Right lobe of liver (tissue), 6 donors: ENCODE data around the gene DNMT3A. TPM values are rescaled to one million over a fixed set of nuclear protein-coding genes. Genes with fewer than 3 reads are reported as not detected.
"Not testable (repeated sequence)": the region's sequence is repeated elsewhere in the genome, so short reads cannot be mapped to it uniquely, and the experiment has no call there.

Experiments
- ATAC-seq, 4 donors: fragments of 200-7000 bp; cut with Tn5 transposase; one replicate each; pipeline ENCODE4 v1.9.1; 2020; ENCODE audit warnings: mild to moderate bottlenecking in 4 of 4, moderate library complexity in 4 of 4
- DNase-seq, 3 donors: peaks; one replicate each; pipeline ENCODE4 v3.0.0-alpha.2; 2020
- H3K27ac ChIP-seq, 3 donors: fragments of 200-600 bp; one replicate each; pipeline ENCODE4 v1.8.0; 2022
- H3K27me3 ChIP-seq, 2 donors: fragments of 200-600 bp; one replicate each; pipeline ENCODE4 v1.8.0; 2022
- H3K36me3 ChIP-seq, 4 donors: fragments of 200-600 bp; sonication (generic) in 1 of 4; one replicate each; pipeline versions ENCODE4 v1.5.1 to v1.8.0; 2017 to 2022; ENCODE audit warnings: control low read depth in 1 of 4
- H3K4me1 ChIP-seq, 4 donors: fragments of 200-600 bp; sonication (generic) in 1 of 4; one replicate each; pipeline versions ENCODE4 v1.5.1 to v1.8.0; 2017 to 2022; ENCODE audit warnings: control low read depth in 1 of 4
- H3K4me3 ChIP-seq, 3 donors: fragments of 200-600 bp; one replicate each; pipeline ENCODE4 v1.8.0; 2022
- H3K9me3 ChIP-seq, 4 donors: fragments of 200-600 bp; sonication (generic) in 1 of 4; one replicate each; pipeline versions ENCODE4 v1.5.1 to v1.8.0; 2017 to 2022; ENCODE audit warnings: control low read depth in 1 of 4
- CTCF ChIP-seq, 4 donors: fragments of 200-600 bp in 3 of 4; fragments of 450-650 bp in 1 of 4; IDR thresholded peaks; one replicate each; pipeline versions ENCODE4 v1.5.1 to v1.8.0; 2016 to 2022; ENCODE audit warnings: antibody characterized with exemption in 4 of 4, mild to moderate bottlenecking in 2 of 4
- POLR2A ChIP-seq: fragments of 450-650 bp; IDR thresholded peaks from one replicate; pipeline ENCODE4 v1.6.1; 2017; ENCODE audit warnings: antibody characterized with exemption, mild to moderate bottlenecking
- WGBS: methylation state at CpG from one replicate; pipeline ENCODE4 v1.1.6; 2018; ENCODE audit warnings: low coverage, low lambda C conversion rate; ENCODE audit not compliant: insufficient coverage; ENCODE audit errors: missing lambda C conversion rate; 5-methylcytosine and 5-hydroxymethylcytosine counted together
- intact Hi-C, 2 donors: fragments of 100-400 bp; cut with DNase I; formaldehyde crosslinking; loops; one replicate each; pipeline versions ENCODE4 v1.11.2 to v1.14.1; 2022
- total RNA-seq, 6 experiments: library from RNA; depleted of rRNA in 2 of 6; stranded (reverse); fragments of >200 nt in 2 of 6; fragmentation: NEBNext Ultra II Directional in 3 of 6; extraction: Animal tissue kit (Norgen Biotek cat#: 25700) in 3 of 6; gene quantifications; one replicate each; pipeline versions ENCODE4 v1.1.0 to v1.2.4, GENCODE V29; 2016 to 2023
- donor health status: DM: no; HTN: yes; CAD: no.
- donor health status: DM: no; HTN: no; CAD: no.
- donor health status: DM: no; HTN: no; CAD: no.
- donor health status: DM: no; HTN: yes; CAD: no.
- donor health status: DM: no; HTN: yes; CAD: no.

DNMT3A gene
- total RNA-seq, 6 experiments from 2014 or later: 4.9 to 13.3 (median 9.3) TPM

- Histone ChIP-seq H3K4me3 (no peak overlapping the region), H3K36me3 (no peaks in the 10 kb centered on the region), H3K27me3 (no peaks in the 10 kb centered on the region), H3K27ac (no peak overlapping the region), H3K9me3 (no peaks in the 10 kb centered on the region), H3K4me1 (peaks cover 0 to 9% (median 0%) of the 10 kb centered on the region in 4 donors)
- DNase-seq: no peak
- intact Hi-C loops: no loop called here
- WGBS: 88% methylated on average over 3 of the region's 3 CpGs
- no peak for ATAC-seq
- TF ChIP-seq POLR2A (no peak), CTCF (IDR thresholded peaks at IDR 0.05) (no peak)
Observed at GRCh38 chr2:25218100-25218499, 123.6 kb downstream of the DNMT3A start.

- TF ChIP-seq CTCF (IDR thresholded peaks at IDR 0.05) (no peak), POLR2A (peak; percentile 37)
- ATAC-seq: peak; percentile 80 to 90 (median 84)
- Histone ChIP-seq H3K4me3 (peak overlapping the region; percentile 20 to 53 (median 21)), H3K9me3 (no peaks in the 10 kb centered on the region), H3K36me3 (no peaks in the 10 kb centered on the region), H3K4me1 (peaks cover 0 to 9% (median 0%) of the 10 kb centered on the region in 4 donors), H3K27ac (peak overlapping the region in 2 of 3 donors; percentile 38 to 40), H3K27me3 (no peaks in the 10 kb centered on the region)
- peak; percentile 68 to 77 (median 75) for DNase-seq
- WGBS: 8% methylated on average over 19 of the region's 71 CpGs
- intact Hi-C loops: no loop called here
Observed at GRCh38 chr2:25215948-25216679, 125.6 kb downstream of the DNMT3A start.

GRCh38 chr2:25215232-25215631 is 126.5 kb downstream of the DNMT3A start:
- DNase-seq (no peak), ATAC-seq (peak in 1 of 4 donors; percentile 17)
- no peak for TF ChIP-seq POLR2A
- no peak for TF ChIP-seq CTCF (IDR thresholded peaks at IDR 0.05)
- Histone ChIP-seq H3K27ac (peak overlapping the region in 1 of 3 donors; percentile 40), H3K36me3 (no peaks in the 10 kb centered on the region), H3K4me3 (no peak overlapping the region), H3K4me1 (peaks cover 0 to 9% (median 0%) of the 10 kb centered on the region in 4 donors), H3K27me3 (no peaks in the 10 kb centered on the region), H3K9me3 (no peaks in the 10 kb centered on the region)
- WGBS: 100% methylated on average over 1 of the region's 5 CpGs
- intact Hi-C loops: no loop called here

DNA sequence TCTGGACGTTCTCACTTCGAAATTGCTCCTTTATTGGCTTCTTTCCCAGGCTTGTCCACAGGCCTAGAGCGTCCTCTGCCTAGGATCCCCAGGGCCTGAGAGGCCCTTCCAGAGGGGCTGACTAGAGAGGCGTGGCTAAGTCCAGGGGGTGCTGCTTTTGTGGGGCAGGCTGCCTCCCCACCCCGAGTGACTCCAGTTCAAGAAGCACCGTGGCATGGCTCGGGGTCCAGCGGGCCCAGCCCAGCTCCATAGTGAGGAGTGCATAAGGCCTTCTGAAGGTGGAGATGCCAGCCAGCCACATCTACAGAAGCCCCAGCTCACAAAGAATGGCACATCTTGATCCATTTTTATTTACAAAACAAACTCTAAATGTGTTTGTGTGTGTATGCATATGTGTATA is 128.5 kb downstream of the DNMT3A start:
- no peak for TF ChIP-seq CTCF (IDR thresholded peaks at IDR 0.05)
- TF ChIP-seq POLR2A: no peak
- no peak for ATAC-seq
- WGBS: 65% methylated on average over 4 of the region's 8 CpGs

GRCh38 chr2:25210923-25211322 is 130.8 kb downstream of the DNMT3A start:
- WGBS: 96% methylated on average over 6 of the region's 6 CpGs
- H3K27me3 ChIP-seq, ATAC-seq, H3K4me3 ChIP-seq, H3K27ac ChIP-seq, H3K36me3 ChIP-seq, intact Hi-C loops, H3K4me1 ChIP-seq, DNase-seq, H3K9me3 ChIP-seq: not testable (repeated sequence)

More for the DNA sequence above, 128.5 kb downstream of the DNMT3A start:
- H3K9me3 ChIP-seq: no peaks in the 10 kb centered on the region
- H3K27ac ChIP-seq: no peak overlapping the region
- no peaks in the 10 kb centered on the region for H3K27me3 ChIP-seq
- no peak for DNase-seq
- intact Hi-C loops: no loop called here
- no peaks in the 10 kb centered on the region for H3K36me3 ChIP-seq
- H3K4me3 ChIP-seq: no peak overlapping the region
- H3K4me1 ChIP-seq: peaks cover 0 to 9% (median 0%) of the 10 kb centered on the region in 4 donors
